Measurements from ENCODE around the gene COL13A1.

GRCh38 chr10:69826094-69826493 is 24.4 kb downstream of the COL13A1 start:
- TF ChIP-seq CTCF (IDR thresholded peaks at IDR 0.05) (no peak), POLR2A (IDR thresholded peaks at IDR 0.05) (no peak), EP300 (IDR thresholded peaks at IDR 0.05) (no peak)
